GM08714 (cell line): ENCODE results near the gene CPEB1.
"Not testable (repeated sequence)": the region's sequence is repeated elsewhere in the genome, so short reads cannot be mapped to it uniquely, and the experiment has no call there.

Experiments used
- H3K4me3 ChIP-seq: fragments of 200-500 bp; sonication (Bioruptor generic); 2 replicates; pipeline ENCODE4 v1.5.1; 2014; ENCODE audit warnings: mild to moderate bottlenecking, low read length, inconsistent platforms
- ZNF274 ChIP-seq: IDR thresholded peaks from 2 replicates; pipeline ENCODE4 v1.6.1; 2012; ENCODE audit warnings: mild to moderate bottlenecking, low read depth, low read length

Gene CPEB1

GRCh38 chr15:82536409-82537350 lies 110.5 kb downstream of the CPEB1 start:
- no peak overlapping the region for H3K4me3 ChIP-seq
- no peak for TF ChIP-seq ZNF274

DNA sequence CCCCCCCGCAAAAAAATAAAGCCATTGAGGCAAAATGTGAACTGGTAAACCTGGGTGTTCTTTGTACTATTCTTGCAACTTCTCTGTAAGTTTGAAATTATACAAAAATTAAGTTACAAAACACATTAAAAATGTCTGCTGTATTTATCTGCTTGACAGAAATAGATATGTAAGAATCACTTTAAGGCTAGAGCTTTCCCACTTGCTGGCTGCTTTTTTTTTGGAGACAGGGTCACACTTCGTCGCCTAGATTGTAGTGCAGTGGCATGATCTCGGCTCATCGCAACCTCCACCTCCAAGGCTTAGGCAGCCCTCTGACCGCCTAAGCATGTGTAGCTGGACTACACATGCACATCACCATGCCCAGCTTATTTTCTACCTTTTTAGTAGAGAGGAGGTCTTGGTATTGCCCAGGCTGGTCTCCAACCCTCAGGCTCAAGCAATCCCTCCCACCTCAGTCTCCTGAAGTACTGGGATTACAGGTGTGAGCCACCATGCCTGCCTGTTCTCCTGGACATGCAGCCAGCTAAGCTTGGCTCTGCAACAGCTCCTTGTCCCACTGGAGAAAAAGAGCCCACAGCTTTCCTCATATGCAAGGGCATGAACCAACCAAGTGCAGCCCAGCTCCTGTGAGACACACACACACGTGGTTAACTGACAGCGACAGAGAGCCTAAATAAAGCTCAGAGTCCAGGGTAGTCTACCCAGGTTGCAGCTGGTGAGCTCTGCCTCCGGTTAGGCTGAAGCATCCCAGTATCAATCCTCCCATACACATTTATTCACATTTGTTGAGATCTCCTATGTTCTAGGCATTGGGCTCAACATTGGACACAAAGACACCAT lies 111.4 kb downstream of the CPEB1 start:
- no peak overlapping the region for H3K4me3 ChIP-seq
- TF ChIP-seq ZNF274, result no peak

GRCh38 chr15:82535151-82535550 lies 112.0 kb downstream of the CPEB1 start:
- not testable (repeated sequence) for H3K4me3 ChIP-seq

DNA sequence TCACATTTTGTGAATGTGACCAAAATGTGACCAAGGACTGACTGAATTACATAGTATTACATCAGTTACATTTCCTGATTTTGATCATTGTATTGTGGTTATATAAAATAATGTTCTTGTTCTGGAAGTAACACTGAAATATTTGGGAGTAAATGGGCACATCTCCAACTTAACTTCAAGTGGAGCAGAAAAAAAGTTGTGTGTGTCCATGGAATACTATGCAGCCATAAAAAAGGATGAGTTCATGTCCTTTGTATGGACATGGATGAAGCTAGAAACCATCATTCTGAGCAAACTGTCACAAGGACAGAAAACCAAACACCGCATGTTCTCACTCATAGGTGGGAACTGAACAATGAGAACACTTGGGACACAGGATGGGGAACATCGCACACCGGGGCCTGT lies 112.7 kb downstream of the CPEB1 start:
- H3K4me3 ChIP-seq, result not testable (repeated sequence)

DNA sequence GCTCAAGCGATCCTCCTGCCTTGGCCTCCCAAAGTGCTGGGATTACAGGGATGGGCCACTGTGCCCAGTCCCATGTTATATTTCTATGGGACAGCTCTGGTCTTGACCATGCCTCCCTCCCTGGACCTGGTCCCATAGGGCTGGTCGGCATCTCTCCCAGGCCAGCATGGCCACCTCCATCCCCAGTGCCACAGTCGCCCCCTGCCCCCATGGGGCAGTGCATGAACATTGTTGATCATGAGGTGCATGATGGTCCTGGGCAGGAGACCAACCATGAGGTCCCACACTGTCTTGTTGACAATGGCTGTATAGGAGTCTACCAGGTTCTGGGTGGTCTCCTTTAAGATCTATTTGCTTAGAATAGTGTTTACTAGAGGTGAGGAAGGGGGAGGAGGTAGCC lies 113.4 kb downstream of the CPEB1 start:
- TF ChIP-seq ZNF274, result no peak
- H3K4me3 ChIP-seq, result no peak overlapping the region

DNA sequence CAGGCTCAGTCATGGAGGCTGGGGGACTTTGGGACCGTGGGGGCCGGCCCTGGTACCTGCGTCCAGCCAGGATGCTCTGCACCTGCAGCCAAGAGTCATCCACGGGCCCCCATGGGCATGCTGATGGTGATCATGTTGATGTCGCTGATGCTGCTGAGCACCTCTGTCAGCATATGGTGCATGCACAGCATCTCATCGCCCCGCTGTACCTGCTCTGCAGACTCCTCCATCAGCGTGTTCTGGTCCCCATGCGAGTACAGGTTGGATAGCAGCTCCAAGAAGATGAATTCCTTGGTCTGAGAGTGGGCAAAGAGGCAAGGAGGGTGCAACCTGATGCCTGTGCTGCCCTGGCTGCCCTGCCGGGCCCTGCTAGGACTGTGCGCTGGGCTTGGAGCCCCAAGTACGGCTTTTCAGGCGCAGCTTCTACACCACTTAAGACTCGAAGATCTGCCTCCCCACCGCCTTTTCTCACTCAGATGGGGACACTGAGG lies 114.1 kb downstream of the CPEB1 start:
- no peak overlapping the region for H3K4me3 ChIP-seq
- no peak for TF ChIP-seq ZNF274

DNA sequence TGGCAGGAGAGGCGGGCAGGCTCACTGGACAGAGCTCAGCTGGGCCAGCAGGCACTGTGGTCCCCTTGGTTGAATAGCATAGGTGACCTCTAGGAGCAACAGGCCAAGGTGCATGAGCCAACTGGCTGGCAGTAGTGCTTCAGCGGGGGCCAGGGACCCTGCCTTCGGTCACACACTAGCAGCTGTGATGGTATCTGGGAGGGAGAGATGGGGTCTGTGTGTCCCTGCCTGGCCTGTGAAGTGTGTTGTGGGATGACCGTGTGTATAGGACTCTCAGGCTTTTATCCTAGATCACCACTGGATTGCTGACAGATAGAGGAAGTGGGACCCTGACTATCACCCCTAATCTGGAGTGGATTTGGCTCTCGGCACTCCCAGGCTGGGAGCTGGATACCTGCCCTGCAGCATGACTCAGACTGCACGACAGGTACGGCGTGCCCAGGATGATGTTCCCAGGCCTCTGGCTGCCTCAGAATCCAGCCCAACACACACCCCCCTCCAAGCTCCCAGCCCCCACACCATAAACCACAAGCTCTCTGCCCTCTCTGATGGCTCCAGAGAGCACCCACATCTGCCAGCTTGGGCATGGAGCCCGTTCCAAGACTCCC lies 114.7 kb downstream of the CPEB1 start:
- TF ChIP-seq ZNF274, result no peak

DNA sequence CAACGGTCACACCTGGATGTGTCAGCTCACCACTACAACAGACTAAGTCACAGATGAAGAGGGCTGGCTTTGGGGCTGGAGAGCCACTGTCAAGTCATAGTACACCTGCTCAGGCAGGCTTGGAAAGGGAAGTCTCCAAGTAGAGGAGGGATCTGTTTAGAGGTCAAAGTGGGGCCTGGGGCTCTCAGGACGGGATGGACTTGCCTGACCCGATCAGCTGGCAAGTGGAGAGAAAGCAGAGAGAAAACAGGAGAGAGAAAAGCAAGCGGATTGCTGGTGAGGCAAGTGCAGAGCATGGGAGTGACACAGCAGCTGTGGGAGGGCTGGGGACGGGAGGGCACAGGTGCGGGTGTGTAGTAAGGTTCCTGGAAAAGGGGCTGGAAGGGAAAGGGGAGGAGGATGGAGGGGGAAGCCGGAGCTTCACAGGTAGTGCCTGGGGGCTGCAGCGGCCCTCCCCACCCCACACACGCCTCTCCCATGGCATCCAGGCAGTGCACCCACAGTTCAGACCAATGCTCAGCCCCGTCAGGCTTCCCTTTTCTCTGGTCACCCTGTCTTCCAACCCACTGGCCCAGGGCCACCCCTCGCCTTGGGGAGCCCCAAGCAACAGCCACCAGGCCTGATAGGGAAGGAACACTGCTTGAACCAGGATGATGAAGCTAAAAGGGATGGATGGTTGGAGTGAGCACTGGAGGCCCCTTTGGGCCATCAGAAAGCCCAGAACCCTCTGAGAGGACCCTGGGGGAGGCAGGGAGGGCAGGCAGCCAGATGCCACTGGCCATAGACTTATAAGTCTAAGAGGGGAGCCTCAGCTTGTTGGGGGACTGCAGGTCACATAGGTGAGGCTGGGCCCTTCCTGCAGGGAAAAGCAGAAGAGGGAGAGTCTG lies 115.4 kb downstream of the CPEB1 start:
- TF ChIP-seq ZNF274, result no peak
- H3K4me3 ChIP-seq, result no peak overlapping the region

More for the DNA sequence above, 114.7 kb downstream of the CPEB1 start:
- no peak overlapping the region for H3K4me3 ChIP-seq

DNA sequence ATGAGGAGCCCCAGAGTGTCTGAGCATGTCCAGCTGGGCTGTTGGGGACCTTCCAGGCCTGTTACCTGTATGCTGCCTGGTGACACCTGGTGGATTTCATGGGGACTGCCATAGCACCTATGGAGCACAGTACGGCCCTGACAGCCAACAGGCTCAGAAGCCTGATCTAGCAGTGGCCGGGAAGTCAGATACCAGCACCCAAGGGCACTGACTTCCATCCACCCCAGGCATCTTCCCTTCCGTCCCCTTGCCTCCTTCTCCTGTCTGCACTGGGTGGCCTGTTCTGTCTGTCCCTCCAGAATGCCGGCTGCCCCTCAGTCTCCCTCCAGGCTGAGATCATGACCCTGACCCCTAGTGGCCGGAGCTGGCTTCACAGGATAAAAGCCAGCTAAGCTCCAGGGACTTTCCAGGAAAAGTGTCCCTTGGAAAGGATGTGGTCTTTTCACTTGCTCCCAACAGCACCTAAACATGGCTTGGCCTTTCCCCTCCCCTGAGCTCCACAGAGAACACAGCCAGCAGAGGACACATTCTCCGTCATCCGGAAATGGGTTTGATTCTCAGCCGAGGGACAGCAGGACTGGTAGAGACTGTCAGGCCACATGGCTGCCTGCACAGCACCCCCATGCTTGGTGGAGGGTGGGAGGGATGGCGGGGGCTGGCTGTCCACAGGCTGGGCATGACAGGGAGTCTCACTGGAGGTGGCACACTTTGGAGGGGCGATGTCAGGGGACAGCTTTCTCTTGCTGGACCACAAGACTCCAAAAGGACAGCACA lies 116.4 kb downstream of the CPEB1 start:
- H3K4me3 ChIP-seq, result no peak overlapping the region
- TF ChIP-seq ZNF274, result no peak

DNA sequence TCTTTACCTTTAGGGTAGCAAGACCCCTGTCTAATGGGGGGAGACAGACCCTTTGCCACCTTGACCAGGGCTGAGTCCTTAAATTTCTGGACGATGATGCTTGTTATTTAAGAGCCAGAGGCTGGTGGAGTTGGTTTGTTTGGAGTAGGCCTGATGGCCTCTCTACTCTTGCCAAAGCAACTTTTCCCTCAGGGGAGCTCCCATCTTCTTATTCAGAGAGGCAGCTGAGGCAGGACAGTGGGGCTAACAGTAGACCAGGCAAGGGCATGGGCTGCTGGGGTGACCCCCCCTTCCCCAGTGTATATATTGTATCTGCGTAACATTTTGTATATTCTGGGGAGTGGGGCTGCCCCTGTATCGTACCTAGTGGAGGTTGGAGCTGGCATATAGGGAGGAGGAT lies 117.2 kb downstream of the CPEB1 start:
- no peak overlapping the region for H3K4me3 ChIP-seq
- TF ChIP-seq ZNF274, result no peak

DNA sequence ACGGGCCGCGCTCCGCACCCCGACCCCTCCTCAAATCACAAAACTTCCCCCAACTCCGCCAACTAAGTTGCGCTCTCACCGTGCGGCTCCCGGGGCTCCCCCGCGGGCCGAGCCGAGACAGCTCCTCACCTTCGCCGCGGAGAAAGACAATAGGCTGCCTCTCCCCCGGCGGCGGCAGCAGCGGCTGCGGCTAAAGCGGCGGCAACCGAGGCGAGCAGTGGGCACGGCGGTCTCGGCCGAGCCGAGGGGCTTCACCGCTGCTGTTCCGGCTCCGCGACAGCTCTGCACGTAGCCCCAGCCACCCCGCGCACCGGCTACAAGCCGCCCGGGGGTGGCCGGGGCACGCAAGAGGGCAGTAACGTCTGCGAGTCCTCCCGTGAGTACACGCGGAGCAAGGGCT lies 133.6 kb downstream of the CPEB1 start:
- H3K4me3 ChIP-seq, result not testable (repeated sequence)

GRCh38 chr15:82507693-82508092 lies 139.5 kb downstream of the CPEB1 start:
- not testable (repeated sequence) for H3K4me3 ChIP-seq

GRCh38 chr15:82507087-82507486 lies 140.1 kb downstream of the CPEB1 start:
- H3K4me3 ChIP-seq, result not testable (repeated sequence)

DNA sequence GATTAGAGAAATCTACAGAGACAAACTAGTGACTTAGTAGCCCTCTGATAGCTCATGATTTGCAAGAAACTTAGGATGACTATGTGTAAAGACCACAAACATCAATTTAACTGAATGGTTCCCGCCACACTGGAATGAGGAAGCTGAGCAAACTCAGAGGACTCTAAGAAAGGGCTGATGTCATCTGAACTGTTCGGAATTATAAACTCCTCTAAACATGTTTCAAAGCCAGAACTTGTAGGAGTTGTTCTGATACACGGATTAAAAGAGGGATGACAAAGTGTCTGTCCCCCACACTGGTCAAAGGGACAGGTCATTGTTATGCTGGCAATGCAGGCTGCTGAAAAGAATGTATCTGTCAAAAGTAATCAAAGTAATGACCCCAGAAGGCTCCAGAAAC lies 141.3 kb downstream of the CPEB1 start:
- not testable (repeated sequence) for H3K4me3 ChIP-seq

DNA sequence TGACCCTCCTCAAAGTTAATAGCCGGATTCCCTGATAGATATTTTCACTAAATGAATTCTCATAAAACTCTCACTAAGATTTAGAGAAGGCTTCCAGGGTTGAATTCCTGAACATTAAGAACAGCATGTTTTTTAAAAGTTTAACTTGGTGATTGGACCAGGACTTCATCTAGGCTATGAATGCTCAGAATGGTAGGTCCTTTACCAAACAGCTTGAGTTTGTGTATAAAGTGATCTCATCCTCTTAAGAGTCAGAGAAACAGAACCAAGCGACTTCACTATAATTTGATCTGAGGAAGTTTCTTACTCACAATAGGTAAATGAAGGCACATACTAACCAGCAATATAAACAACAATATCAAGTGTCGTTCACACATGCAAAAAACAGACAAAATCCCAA lies 143.1 kb downstream of the CPEB1 start:
- not testable (repeated sequence) for H3K4me3 ChIP-seq

DNA sequence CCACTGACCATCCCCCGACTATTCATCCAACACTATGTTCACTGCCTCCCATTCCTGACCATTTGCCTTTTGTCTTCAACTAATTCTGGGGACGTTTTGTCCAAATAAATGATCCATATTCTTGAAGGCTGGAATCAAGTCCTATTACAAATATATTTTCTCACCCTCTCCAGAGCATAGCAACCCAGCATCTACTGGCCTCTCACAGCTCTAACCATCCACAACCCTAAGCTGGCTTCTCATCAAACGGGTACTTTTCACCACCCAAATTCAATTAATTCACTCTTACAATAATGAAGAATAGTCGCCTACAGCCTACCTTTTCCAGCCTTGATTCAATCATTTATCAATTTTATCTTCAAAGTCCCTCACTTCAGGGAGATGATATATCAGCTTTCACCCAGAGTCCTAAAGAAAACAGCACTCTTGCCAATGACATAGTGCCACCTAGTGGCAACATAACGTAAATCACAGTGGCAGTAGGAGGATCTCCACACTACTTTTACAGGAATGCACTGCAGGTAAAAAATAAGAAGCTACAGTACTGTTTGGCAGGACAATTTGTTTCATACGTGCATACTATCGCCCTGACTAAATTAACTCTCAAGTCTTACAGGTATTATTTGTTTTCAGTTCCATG lies 144.3 kb downstream of the CPEB1 start:
- not testable (repeated sequence) for H3K4me3 ChIP-seq

- not testable (repeated sequence) for H3K4me3 ChIP-seq
These were observed 146.4 kb downstream of the CPEB1 start for GRCh38 chr15:82500772-82501171.

DNA sequence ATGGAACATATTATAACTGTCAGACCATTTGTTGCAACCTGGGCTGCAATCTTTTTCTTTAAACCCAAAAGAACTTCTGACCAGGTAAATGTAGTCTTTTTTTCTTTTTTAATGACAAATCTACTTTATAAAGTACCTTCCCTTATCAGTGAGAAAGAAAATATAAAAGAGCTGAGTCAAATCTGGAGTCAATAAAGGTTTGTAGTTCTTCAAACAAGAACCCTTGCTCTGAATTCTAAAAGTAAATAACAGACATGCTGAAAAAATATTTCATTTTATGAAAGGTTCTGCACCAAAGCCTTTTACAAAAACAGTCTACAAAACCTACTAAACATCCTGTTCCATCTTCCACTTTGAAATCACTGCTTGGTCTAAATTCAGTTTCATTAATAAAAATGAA lies 149.2 kb downstream of the CPEB1 start:
- not testable (repeated sequence) for H3K4me3 ChIP-seq
